Thyroid gland (tissue), 4 donors: ENCODE measurements around the gene CLSTN2.

Experiments
- POLR2A ChIP-seq, 2 donors: fragments of 450-650 bp; IDR thresholded peaks; one replicate each; pipeline ENCODE4 v1.6.1; 2017; ENCODE audit warnings: antibody characterized with exemption in 2 of 2, mild to moderate bottlenecking in 2 of 2, moderate library complexity in 1 of 2
- TF ChIP-seq, protein P1 (sequence below), 6 experiments: fragments of 200-600 bp in 3 of 6; fragments of 450-650 bp in 3 of 6; sonication (generic) in 3 of 6; IDR thresholded peaks; one replicate each; pipeline ENCODE4 v1.5.1; 2016 to 2019; ENCODE audit warnings: antibody characterized with exemption in 6 of 6, mild to moderate bottlenecking in 2 of 6, inconsistent platforms in 1 of 6, moderate library complexity in 1 of 6

- TF ChIP-seq, protein P1, sequence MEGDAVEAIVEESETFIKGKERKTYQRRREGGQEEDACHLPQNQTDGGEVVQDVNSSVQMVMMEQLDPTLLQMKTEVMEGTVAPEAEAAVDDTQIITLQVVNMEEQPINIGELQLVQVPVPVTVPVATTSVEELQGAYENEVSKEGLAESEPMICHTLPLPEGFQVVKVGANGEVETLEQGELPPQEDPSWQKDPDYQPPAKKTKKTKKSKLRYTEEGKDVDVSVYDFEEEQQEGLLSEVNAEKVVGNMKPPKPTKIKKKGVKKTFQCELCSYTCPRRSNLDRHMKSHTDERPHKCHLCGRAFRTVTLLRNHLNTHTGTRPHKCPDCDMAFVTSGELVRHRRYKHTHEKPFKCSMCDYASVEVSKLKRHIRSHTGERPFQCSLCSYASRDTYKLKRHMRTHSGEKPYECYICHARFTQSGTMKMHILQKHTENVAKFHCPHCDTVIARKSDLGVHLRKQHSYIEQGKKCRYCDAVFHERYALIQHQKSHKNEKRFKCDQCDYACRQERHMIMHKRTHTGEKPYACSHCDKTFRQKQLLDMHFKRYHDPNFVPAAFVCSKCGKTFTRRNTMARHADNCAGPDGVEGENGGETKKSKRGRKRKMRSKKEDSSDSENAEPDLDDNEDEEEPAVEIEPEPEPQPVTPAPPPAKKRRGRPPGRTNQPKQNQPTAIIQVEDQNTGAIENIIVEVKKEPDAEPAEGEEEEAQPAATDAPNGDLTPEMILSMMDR (IDR thresholded peaks at IDR 0.05) = no peak
- no peak for TF ChIP-seq POLR2A (IDR thresholded peaks at IDR 0.05)
These were observed 154.6 kb downstream of the CLSTN2 start for GRCh38 chr3:140089403-140090072.
